ENCODE data around the gene SNRK.

The SNRK gene

GRCh38 chr3:43270078-43270477, 16.3 kb upstream of the SNRK start:
- Histone ChIP-seq H3K9ac (no peak overlapping the region), H3K27me3 (ENCODE audit: insufficient read depth, low read depth) (no peaks in the 10 kb centered on the region), H2AFZ (ENCODE audit: low read depth) (no peak overlapping the region), H3K27ac (no peak overlapping the region), H3K4me1 (ENCODE audit: low read depth, poor library complexity, severe bottlenecking) (no peaks in the 10 kb centered on the region), H4K20me1 (ENCODE audit: insufficient read depth) (no peaks in the 10 kb centered on the region), H3K4me3 (IDR thresholded peaks at IDR 0.05; ENCODE audit: insufficient read depth, low read depth, low read length) (no peak overlapping the region), H3K4me2 (no peak overlapping the region), H3K79me2 (ENCODE audit: insufficient read depth, low read depth) (no peaks in the 10 kb centered on the region), H3K36me3 (ENCODE audit: insufficient read depth) (no peaks in the 10 kb centered on the region)
- TF ChIP-seq CTCF (conservative IDR thresholded peaks at IDR 0.05; ENCODE audit: low read depth, low read length) = no peak

GRCh38 chr3:43273416-43273815, 12.9 kb upstream of the SNRK start:
- no peaks in the 10 kb centered on the region for H4K20me1 ChIP-seq (ENCODE audit: insufficient read depth)
- H3K27ac ChIP-seq = no peak overlapping the region
- H3K4me1 ChIP-seq (ENCODE audit: low read depth, poor library complexity, severe bottlenecking) = no peaks in the 10 kb centered on the region
- H3K4me2 ChIP-seq = no peak overlapping the region
- no peaks in the 10 kb centered on the region for H3K27me3 ChIP-seq (ENCODE audit: insufficient read depth, low read depth)
- TF ChIP-seq CTCF (conservative IDR thresholded peaks at IDR 0.05; ENCODE audit: low read depth, low read length) = no peak
- no peak overlapping the region for H2AFZ ChIP-seq (ENCODE audit: low read depth)
- H3K36me3 ChIP-seq (ENCODE audit: insufficient read depth) = no peaks in the 10 kb centered on the region
- no peak overlapping the region for H3K4me3 ChIP-seq (IDR thresholded peaks at IDR 0.05; ENCODE audit: insufficient read depth, low read depth, low read length)
- H3K79me2 ChIP-seq (ENCODE audit: insufficient read depth, low read depth) = no peaks in the 10 kb centered on the region
- no peak overlapping the region for H3K9ac ChIP-seq

GRCh38 chr3:43279082-43279481, 7.3 kb upstream of the SNRK start:
- Histone ChIP-seq H3K4me1 (ENCODE audit: low read depth, poor library complexity, severe bottlenecking) (peaks cover 15% of the 10 kb centered on the region), H4K20me1 (ENCODE audit: insufficient read depth) (no peaks in the 10 kb centered on the region), H3K4me2 (peak overlapping the region; percentile 25; the same call in 1 of the 2 replicates), H3K27ac (no peak overlapping the region), H3K4me3 (IDR thresholded peaks at IDR 0.05; ENCODE audit: insufficient read depth, low read depth, low read length) (no peak overlapping the region), H3K9ac (no peak overlapping the region), H3K36me3 (ENCODE audit: insufficient read depth) (no peaks in the 10 kb centered on the region), H2AFZ (ENCODE audit: low read depth) (no peak overlapping the region), H3K27me3 (ENCODE audit: insufficient read depth, low read depth) (no peaks in the 10 kb centered on the region), H3K79me2 (ENCODE audit: insufficient read depth, low read depth) (no peaks in the 10 kb centered on the region)
- no peak for TF ChIP-seq CTCF (conservative IDR thresholded peaks at IDR 0.05; ENCODE audit: low read depth, low read length)

DNA sequence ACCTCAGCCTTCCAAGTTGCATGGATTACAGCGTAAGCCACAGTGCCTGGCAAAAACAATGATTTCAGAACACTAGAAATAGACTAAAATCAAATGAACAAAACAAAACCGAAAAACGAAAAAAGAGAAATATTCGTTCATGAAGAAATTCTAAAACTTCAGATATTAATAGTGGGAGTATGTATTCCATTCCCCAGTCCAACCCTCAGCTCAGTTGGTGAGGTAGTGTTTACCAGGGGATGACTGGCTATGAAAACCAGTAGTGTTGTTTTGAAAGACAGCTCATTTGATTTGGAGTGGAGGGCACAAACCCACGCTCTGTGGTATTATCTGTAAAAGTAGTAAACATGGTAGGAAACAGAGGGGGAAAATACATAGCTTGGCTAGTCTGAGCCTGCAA, 6.8 kb upstream of the SNRK start:
- Histone ChIP-seq H3K9ac (no peak overlapping the region), H3K79me2 (ENCODE audit: insufficient read depth, low read depth) (no peaks in the 10 kb centered on the region), H3K4me2 (peak overlapping the region; percentile 25; the same call in 1 of the 2 replicates), H3K27me3 (ENCODE audit: insufficient read depth, low read depth) (no peaks in the 10 kb centered on the region), H2AFZ (ENCODE audit: low read depth) (no peak overlapping the region; the same call in 1 of the 2 replicates), H4K20me1 (ENCODE audit: insufficient read depth) (no peaks in the 10 kb centered on the region), H3K4me1 (ENCODE audit: low read depth, poor library complexity, severe bottlenecking) (peaks cover 15% of the 10 kb centered on the region), H3K4me3 (IDR thresholded peaks at IDR 0.05; ENCODE audit: insufficient read depth, low read depth, low read length) (no peak overlapping the region), H3K27ac (no peak overlapping the region; the same call in 1 of the 2 replicates), H3K36me3 (ENCODE audit: insufficient read depth) (no peaks in the 10 kb centered on the region)
- TF ChIP-seq CTCF (conservative IDR thresholded peaks at IDR 0.05; ENCODE audit: low read depth, low read length) = no peak
